NT2/D1 (cell line): ENCODE results near the gene FBXO42.
"Not testable (repeated sequence)": the region's sequence is repeated elsewhere in the genome, so short reads cannot be mapped to it uniquely, and the experiment has no call there.

Experiments
- SUZ12 ChIP-seq: IDR thresholded peaks from 2 replicates; pipeline ENCODE4 v1.6.1; 2011; ENCODE audit not compliant: insufficient read length, insufficient read depth; ENCODE audit errors: extremely low read depth
- YY1 ChIP-seq: IDR thresholded peaks from 2 replicates; pipeline ENCODE4 v1.6.1; 2011; ENCODE audit not compliant: insufficient read length, insufficient read depth
- ZNF274 ChIP-seq: IDR thresholded peaks from 2 replicates; pipeline ENCODE4 v1.6.1; 2011; ENCODE audit warnings: mild to moderate bottlenecking, low read depth, low read length

- TF ChIP-seq ZNF274, YY1, SUZ12: not testable (repeated sequence)
These were observed 106.0 kb downstream of the FBXO42 start for GRCh38 chr1:16246239-16246638.
